Fibroblast of lung (primary cell): ENCODE data around the gene HS3ST3A1.

Experiments used
- EZH2 ChIP-seq: IDR thresholded peaks from 2 replicates; pipeline ENCODE4 v1.5.1; 2012; ENCODE audit warnings: low read length, control low read depth, mild to moderate bottlenecking; ENCODE audit errors: missing control alignments
- TF ChIP-seq, protein P1 (sequence below), 2 donors: IDR thresholded peaks in 1 of 2; conservative IDR thresholded peaks in 1 of 2; 1 replicate in 1 of 2; 2 replicates in 1 of 2; pipeline ENCODE4 v1.5.1; 2011 to 2012; ENCODE audit warnings: low read length in 2 of 2, control low read depth in 1 of 2, inconsistent platforms in 1 of 2, low read depth in 1 of 2, mild to moderate bottlenecking in 1 of 2

DNA sequence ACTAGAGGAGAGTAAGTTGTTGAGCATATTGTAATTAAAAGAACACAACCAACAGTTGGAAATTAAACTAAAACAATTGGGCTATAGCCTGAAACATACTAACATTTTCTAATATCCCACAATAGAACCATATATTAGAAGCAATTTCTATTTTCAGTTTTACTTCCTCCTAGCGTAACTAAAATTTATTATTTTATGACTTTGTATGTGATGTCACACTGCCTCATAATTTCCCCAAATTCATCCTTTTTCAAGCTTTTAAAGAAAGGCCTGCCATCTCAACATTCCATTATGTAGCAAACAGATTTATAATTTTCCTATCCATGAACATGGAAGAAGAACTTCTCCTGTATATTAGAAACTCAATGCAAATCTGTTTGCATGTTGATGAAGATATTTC, 110.2 kb downstream of the HS3ST3A1 start:
- TF ChIP-seq, protein P1, sequence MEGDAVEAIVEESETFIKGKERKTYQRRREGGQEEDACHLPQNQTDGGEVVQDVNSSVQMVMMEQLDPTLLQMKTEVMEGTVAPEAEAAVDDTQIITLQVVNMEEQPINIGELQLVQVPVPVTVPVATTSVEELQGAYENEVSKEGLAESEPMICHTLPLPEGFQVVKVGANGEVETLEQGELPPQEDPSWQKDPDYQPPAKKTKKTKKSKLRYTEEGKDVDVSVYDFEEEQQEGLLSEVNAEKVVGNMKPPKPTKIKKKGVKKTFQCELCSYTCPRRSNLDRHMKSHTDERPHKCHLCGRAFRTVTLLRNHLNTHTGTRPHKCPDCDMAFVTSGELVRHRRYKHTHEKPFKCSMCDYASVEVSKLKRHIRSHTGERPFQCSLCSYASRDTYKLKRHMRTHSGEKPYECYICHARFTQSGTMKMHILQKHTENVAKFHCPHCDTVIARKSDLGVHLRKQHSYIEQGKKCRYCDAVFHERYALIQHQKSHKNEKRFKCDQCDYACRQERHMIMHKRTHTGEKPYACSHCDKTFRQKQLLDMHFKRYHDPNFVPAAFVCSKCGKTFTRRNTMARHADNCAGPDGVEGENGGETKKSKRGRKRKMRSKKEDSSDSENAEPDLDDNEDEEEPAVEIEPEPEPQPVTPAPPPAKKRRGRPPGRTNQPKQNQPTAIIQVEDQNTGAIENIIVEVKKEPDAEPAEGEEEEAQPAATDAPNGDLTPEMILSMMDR (conservative IDR thresholded peaks at IDR 0.05 in 1 of 2, IDR thresholded peaks at IDR 0.05 in 1 of 2; ENCODE audit: low read depth in 1 of 2, low read length in 2 of 2): no peak
- no peak for TF ChIP-seq EZH2
